ENCODE data around the gene COTL1. TPM values are rescaled to one million over a fixed set of nuclear protein-coding genes. Genes with fewer than 3 reads are reported as not detected.

The COTL1 gene
- polyA plus RNA-seq, 1 donor, result 60.8 TPM

GRCh38 chr16:84616515-84616914, 1.4 kb downstream of the COTL1 start:
- H3K4me3 ChIP-seq (ENCODE audit: low read length), result peak overlapping the region; percentile 69

GRCh38 chr16:84614968-84615813, 2.7 kb downstream of the COTL1 start:
- no CpG with 5 or more reads among the region's 20 CpGs for WGBS (ENCODE audit: insufficient coverage, low lambda C conversion rate)
- no peak overlapping the region for H3K4me3 ChIP-seq (ENCODE audit: low read length)
- H3K36me3 ChIP-seq (ENCODE audit: control insufficient read depth, insufficient read depth, low read length), result peaks cover 3% of the 10 kb centered on the region
- no peaks in the 10 kb centered on the region for H3K27me3 ChIP-seq (ENCODE audit: control insufficient read depth, insufficient read depth, low read length)
- no peaks in the 10 kb centered on the region for H3K9me3 ChIP-seq (ENCODE audit: control insufficient read depth, low read depth, low read length)
- DNase-seq, result no peak
- H3K27ac ChIP-seq (ENCODE audit: low read length), result no peak overlapping the region
- H3K4me1 ChIP-seq (ENCODE audit: control insufficient read depth, insufficient read depth, low read length), result peaks cover 16% of the 10 kb centered on the region

More at GRCh38 chr16:84616515-84616914, 1.4 kb downstream of the COTL1 start:
- H3K27me3 ChIP-seq (ENCODE audit: control insufficient read depth, insufficient read depth, low read length), result no peaks in the 10 kb centered on the region
- no CpG with 5 or more reads among the region's 13 CpGs for WGBS (ENCODE audit: insufficient coverage, low lambda C conversion rate)
- DNase-seq, result peak in 1 of 2 donors; percentile 52
- peaks cover 16% of the 10 kb centered on the region for H3K4me1 ChIP-seq (ENCODE audit: control insufficient read depth, insufficient read depth, low read length)
- peaks cover 3% of the 10 kb centered on the region for H3K36me3 ChIP-seq (ENCODE audit: control insufficient read depth, insufficient read depth, low read length)
- H3K27ac ChIP-seq (ENCODE audit: low read length), result no peak overlapping the region
- H3K9me3 ChIP-seq (ENCODE audit: control insufficient read depth, low read depth, low read length), result no peaks in the 10 kb centered on the region

- Histone ChIP-seq H3K9me3 (ENCODE audit: control insufficient read depth, low read depth, low read length) (no peaks in the 10 kb centered on the region), H3K36me3 (ENCODE audit: control insufficient read depth, insufficient read depth, low read length) (peaks cover 3% of the 10 kb centered on the region), H3K4me3 (ENCODE audit: low read length) (no peak overlapping the region), H3K27ac (ENCODE audit: low read length) (no peak overlapping the region), H3K27me3 (ENCODE audit: control insufficient read depth, insufficient read depth, low read length) (no peaks in the 10 kb centered on the region), H3K4me1 (ENCODE audit: control insufficient read depth, insufficient read depth, low read length) (peaks cover 16% of the 10 kb centered on the region)
- no peak for DNase-seq
- WGBS (ENCODE audit: insufficient coverage, low lambda C conversion rate), result no CpG with 5 or more reads among the region's 3 CpGs
Measured at GRCh38 chr16:84614623-84614967, 3.3 kb downstream of the COTL1 start.

- H3K4me3 ChIP-seq (ENCODE audit: low read length), result no peak overlapping the region
- peaks cover 3% of the 10 kb centered on the region for H3K36me3 ChIP-seq (ENCODE audit: control insufficient read depth, insufficient read depth, low read length)
- H3K4me1 ChIP-seq (ENCODE audit: control insufficient read depth, insufficient read depth, low read length), result peaks cover 16% of the 10 kb centered on the region
- H3K27ac ChIP-seq (ENCODE audit: low read length), result no peak overlapping the region
- H3K9me3 ChIP-seq (ENCODE audit: control insufficient read depth, low read depth, low read length), result no peaks in the 10 kb centered on the region
- no peak for DNase-seq
- no peaks in the 10 kb centered on the region for H3K27me3 ChIP-seq (ENCODE audit: control insufficient read depth, insufficient read depth, low read length)
- WGBS (ENCODE audit: insufficient coverage, low lambda C conversion rate), result 80% methylated on average over 1 of the region's 12 CpGs
Measured at GRCh38 chr16:84614073-84614459, 3.8 kb downstream of the COTL1 start.

- H3K9me3 ChIP-seq (ENCODE audit: control insufficient read depth, low read depth, low read length), result no peaks in the 10 kb centered on the region
- H3K27ac ChIP-seq (ENCODE audit: low read length), result no peak overlapping the region
- DNase-seq, result no peak
- H3K4me3 ChIP-seq (ENCODE audit: low read length), result no peak overlapping the region
- H3K4me1 ChIP-seq (ENCODE audit: control insufficient read depth, insufficient read depth, low read length), result peaks cover 12% of the 10 kb centered on the region
- no peaks in the 10 kb centered on the region for H3K27me3 ChIP-seq (ENCODE audit: control insufficient read depth, insufficient read depth, low read length)
- 83% methylated on average over 1 of the region's 7 CpGs for WGBS (ENCODE audit: insufficient coverage, low lambda C conversion rate)
- H3K36me3 ChIP-seq (ENCODE audit: control insufficient read depth, insufficient read depth, low read length), result peaks cover 3% of the 10 kb centered on the region
Measured at GRCh38 chr16:84613408-84614072, 4.3 kb downstream of the COTL1 start.

- peaks cover 12% of the 10 kb centered on the region for H3K4me1 ChIP-seq (ENCODE audit: control insufficient read depth, insufficient read depth, low read length)
- no peak overlapping the region for H3K27ac ChIP-seq (ENCODE audit: low read length)
- no peaks in the 10 kb centered on the region for H3K27me3 ChIP-seq (ENCODE audit: control insufficient read depth, insufficient read depth, low read length)
- no peaks in the 10 kb centered on the region for H3K9me3 ChIP-seq (ENCODE audit: control insufficient read depth, low read depth, low read length)
- no CpG with 5 or more reads among the region's 7 CpGs for WGBS (ENCODE audit: insufficient coverage, low lambda C conversion rate)
- no peak for DNase-seq
- peaks cover 3% of the 10 kb centered on the region for H3K36me3 ChIP-seq (ENCODE audit: control insufficient read depth, insufficient read depth, low read length)
- H3K4me3 ChIP-seq (ENCODE audit: low read length), result no peak overlapping the region
Measured at GRCh38 chr16:84612686-84613085, 5.2 kb downstream of the COTL1 start.

GRCh38 chr16:84611041-84611440, 6.8 kb downstream of the COTL1 start:
- H3K27me3 ChIP-seq (ENCODE audit: control insufficient read depth, insufficient read depth, low read length), result no peaks in the 10 kb centered on the region
- H3K4me3 ChIP-seq (ENCODE audit: low read length), result no peak overlapping the region
- peaks cover 3% of the 10 kb centered on the region for H3K36me3 ChIP-seq (ENCODE audit: control insufficient read depth, insufficient read depth, low read length)
- WGBS (ENCODE audit: insufficient coverage, low lambda C conversion rate), result 80% methylated on average over 1 of the region's 4 CpGs
- no peak overlapping the region for H3K27ac ChIP-seq (ENCODE audit: low read length)
- no peak for DNase-seq
- peaks cover 3% of the 10 kb centered on the region for H3K4me1 ChIP-seq (ENCODE audit: control insufficient read depth, insufficient read depth, low read length)
- H3K9me3 ChIP-seq (ENCODE audit: control insufficient read depth, low read depth, low read length), result no peaks in the 10 kb centered on the region

GRCh38 chr16:84610376-84610775, 7.5 kb downstream of the COTL1 start:
- Histone ChIP-seq H3K27me3 (ENCODE audit: control insufficient read depth, insufficient read depth, low read length) (no peaks in the 10 kb centered on the region), H3K36me3 (ENCODE audit: control insufficient read depth, insufficient read depth, low read length) (peaks cover 3% of the 10 kb centered on the region), H3K4me1 (ENCODE audit: control insufficient read depth, insufficient read depth, low read length) (peaks cover 3% of the 10 kb centered on the region), H3K4me3 (ENCODE audit: low read length) (no peak overlapping the region), H3K27ac (ENCODE audit: low read length) (no peak overlapping the region), H3K9me3 (ENCODE audit: control insufficient read depth, low read depth, low read length) (no peaks in the 10 kb centered on the region)
- whole genome bisulfite sequencing (ENCODE audit: insufficient coverage, low lambda C conversion rate), result no CpG with 5 or more reads among the region's 1 CpG
- DNase-seq, result no peak

- Histone ChIP-seq H3K4me3 (ENCODE audit: low read length) (no peak overlapping the region), H3K36me3 (ENCODE audit: control insufficient read depth, insufficient read depth, low read length) (peaks cover under 1% of the 10 kb centered on the region), H3K4me1 (ENCODE audit: control insufficient read depth, insufficient read depth, low read length) (no peaks in the 10 kb centered on the region), H3K27me3 (ENCODE audit: control insufficient read depth, insufficient read depth, low read length) (no peaks in the 10 kb centered on the region), H3K9me3 (ENCODE audit: control insufficient read depth, low read depth, low read length) (no peaks in the 10 kb centered on the region), H3K27ac (ENCODE audit: low read length) (no peak overlapping the region)
- no peak for DNase-seq
- 100% methylated on average over 1 of the region's 6 CpGs for WGBS (ENCODE audit: insufficient coverage, low lambda C conversion rate)
Measured at GRCh38 chr16:84609563-84610177, 8.2 kb downstream of the COTL1 start.

GRCh38 chr16:84608282-84608681, 9.6 kb downstream of the COTL1 start:
- H3K4me1 ChIP-seq (ENCODE audit: control insufficient read depth, insufficient read depth, low read length), result no peaks in the 10 kb centered on the region
- no peaks in the 10 kb centered on the region for H3K36me3 ChIP-seq (ENCODE audit: control insufficient read depth, insufficient read depth, low read length)
- no peaks in the 10 kb centered on the region for H3K27me3 ChIP-seq (ENCODE audit: control insufficient read depth, insufficient read depth, low read length)
- no peaks in the 10 kb centered on the region for H3K9me3 ChIP-seq (ENCODE audit: control insufficient read depth, low read depth, low read length)
- WGBS (ENCODE audit: insufficient coverage, low lambda C conversion rate), result no CpG with 5 or more reads among the region's 6 CpGs
- no peak overlapping the region for H3K4me3 ChIP-seq (ENCODE audit: low read length)
- no peak overlapping the region for H3K27ac ChIP-seq (ENCODE audit: low read length)
- no peak for DNase-seq

Measured in large intestine (tissue), 3 donors.